UCSD-AML1 (cell line): ENCODE results near the gene COL11A2.

Experiments used
- DNase-seq: peaks from one replicate; lab custom pipeline; 2025; ENCODE audit not compliant: unreplicated experiment; lab: John Stamatoyannopoulos, UW

COL11A2 gene

DNA sequence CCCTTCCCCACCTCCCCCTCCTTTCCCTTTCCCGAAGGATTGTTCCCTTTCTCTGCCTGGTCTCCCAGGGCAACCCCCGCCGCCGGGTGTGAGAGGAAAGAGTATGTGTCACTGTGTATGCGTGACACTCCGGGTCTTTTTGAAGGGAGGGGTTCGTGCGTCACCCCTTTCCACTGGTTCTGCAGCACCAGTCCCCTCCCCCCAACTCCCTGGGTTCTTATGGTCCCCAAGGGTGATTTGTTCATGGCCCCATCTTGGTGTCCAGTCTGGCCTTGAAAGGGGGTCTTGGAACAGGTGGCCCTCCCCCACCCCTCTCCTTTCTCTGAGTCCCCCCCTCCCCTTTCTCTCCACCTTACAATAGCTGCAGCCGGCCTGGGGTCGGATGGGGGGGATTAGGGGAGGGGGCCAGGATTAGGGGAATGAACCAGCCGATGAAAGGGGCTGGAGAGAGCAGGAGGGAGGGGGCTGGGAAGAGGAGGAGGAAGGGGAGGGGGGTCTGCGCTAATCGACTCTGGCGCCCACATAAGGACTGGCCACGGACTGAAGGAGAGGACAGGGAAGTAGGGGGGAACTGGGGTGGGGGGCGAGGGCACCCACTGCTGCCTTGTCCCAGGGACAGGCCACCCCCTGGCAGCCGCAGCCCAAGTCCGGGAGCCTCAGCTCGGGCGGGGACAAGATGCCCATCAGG lies 14.7 kb upstream of the COL11A2 start:
- DNase-seq: no peak

DNA sequence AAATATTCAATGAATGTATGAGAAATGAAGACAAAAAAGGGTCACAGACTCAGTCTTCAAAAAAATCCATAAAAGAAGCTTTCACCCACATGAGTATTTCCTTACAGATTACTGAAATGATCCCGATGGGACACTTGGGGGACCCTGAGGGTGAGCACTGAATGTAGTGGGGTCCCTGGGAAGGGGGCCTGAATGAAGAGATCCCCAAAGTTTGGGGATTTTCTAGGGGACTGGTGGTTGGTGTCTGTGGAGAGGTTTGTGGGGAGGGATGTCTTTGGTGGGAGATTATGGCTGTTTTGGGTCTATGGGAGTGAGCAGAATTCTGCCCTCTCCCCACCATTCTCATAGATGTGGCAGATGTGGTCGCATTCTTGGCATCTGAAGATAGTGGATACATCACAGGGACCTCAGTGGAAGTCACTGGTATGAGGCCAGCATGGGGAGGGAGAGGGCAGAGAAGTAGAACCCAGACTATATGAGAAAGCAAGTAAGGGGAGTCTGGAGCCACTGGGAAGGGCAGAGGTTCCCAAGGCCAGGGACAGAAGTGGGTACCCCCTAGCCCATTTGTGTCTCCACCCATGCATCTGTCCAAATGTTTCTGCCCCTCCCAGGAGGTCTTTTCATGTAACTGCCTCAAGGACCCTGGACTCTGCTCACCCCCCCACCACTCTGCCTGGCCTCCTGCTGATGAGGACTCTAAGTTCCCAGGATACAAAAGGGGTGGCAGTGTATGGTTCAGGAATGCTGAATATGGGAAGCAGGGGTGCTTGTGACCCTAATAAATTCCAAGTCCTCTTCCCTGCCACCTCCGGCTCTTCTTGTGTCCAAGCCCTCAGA lies 14.0 kb upstream of the COL11A2 start:
- DNase-seq: no peak

DNA sequence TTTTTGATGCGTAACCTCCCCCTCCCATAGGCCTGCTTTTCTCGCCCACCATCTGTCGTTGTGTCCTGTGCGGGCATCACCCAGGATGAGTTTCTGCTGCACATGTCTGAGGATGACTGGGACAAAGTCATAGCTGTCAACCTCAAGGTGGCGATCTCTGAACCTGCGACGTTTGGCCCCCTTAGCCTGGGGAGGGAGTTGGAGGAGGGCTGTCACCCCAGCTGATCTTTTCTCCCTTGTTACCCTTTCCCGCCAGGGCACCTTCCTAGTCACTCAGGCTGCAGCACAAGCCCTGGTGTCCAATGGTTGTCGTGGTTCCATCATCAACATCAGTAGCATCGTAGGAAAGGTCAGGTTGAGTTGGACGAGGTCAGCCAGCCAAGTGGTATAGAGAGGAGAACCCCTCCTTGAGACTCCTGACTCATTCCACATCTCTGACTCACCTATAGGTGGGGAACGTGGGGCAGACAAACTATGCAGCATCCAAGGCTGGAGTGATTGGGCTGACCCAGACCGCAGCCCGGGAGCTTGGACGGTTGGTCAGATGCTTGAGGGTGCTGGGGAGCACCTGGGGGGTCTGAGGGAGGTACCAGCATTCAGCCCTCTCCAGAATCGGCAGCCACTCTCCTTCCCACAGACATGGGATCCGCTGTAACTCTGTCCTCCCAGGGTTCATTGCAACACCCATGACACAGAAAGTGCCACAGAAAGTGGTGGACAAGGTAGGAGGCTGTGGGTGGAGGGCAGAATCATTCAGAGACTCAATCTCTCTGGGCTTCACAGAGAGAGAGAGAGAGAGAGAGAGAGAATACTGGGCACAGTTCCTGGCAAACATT lies 13.1 kb upstream of the COL11A2 start:
- no peak for DNase-seq

DNA sequence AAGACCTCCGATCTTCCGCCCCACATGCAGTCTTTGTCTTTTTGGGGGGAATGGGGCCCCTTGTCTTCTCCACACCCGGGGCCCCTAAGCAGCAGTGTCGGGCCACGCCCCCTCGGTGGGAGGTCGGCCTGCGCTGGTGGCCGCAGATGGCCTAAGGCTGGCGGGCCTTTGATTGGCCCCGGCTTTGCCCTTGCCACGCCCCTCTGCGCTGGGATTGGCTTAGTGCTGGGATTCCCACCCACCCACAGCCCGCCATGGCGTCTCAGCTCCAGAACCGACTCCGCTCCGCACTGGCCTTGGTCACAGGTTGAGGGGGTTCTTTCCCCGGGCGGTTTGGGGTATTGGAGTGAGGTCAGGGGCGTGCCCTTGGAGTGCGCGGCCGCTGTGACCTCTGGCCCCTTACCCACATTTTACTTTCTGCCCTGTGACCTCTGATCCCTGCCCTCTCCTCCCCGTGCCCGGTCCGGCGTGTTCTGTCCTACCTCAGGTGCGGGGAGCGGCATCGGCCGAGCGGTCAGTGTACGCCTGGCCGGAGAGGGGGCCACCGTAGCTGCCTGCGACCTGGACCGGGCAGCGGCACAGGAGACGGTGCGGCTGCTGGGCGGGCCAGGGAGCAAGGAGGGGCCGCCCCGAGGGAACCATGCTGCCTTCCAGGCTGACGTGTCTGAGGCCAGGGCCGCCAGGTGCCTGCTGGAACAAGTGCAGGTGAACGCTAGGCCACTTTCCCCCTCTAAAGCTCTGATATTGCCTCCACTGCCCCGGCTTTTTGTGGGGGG lies 12.3 kb upstream of the COL11A2 start, which contains the start of gene HSD17B8:
TSS of gene HSD17B8 (plus strand) at position 241 of the 776 bp plus-strand sequence. CDS start at position 255, 14 bp downstream.
- DNase-seq: peak; percentile 80

DNA sequence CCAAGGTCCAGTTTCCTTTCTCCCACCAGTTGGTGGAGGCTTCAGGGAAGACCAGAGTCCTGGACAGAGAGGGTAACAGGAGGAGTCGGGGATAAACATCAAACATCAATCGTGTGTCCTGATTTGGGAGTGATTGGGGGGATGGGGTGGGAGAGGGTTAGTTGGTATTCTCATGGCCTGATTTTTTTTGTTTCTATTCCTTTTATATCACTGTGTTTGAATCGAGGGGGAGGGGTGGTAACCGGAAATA lies 11.8 kb upstream of the COL11A2 start:
- no peak for DNase-seq

DNA sequence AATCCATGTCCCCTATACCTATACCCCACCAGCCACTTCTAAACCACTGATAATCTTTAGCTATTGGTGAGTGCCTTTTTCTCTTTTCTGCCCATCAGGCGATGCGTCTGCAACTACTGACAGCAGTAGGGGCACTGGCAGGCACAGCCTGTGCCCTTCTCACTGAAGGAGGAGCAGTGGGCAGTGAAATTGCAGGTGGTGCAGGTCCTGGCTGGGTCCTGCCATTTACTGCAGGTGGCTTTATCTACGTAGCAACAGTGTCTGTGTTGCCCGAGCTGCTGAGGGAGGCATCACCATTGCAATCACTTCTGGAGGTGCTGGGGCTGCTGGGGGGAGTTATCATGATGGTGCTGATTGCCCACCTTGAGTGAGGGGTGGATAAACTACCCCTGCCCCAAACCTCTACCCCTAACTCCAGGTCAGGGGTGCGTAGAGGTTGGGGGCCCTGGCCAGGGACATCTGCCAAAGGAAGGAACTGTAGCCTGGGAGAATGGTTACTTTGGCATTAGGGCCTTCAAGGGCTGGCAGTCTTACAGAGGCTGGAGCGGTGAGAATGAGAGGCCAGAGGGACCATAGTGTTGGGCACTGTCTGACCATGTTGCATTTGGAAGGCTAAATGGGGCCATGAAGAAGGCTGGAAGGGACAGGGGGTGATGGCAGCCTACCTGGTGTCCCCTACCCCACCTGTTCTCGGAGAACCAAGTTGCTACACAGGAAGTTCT lies 11.3 kb upstream of the COL11A2 start:
- no peak for DNase-seq

DNA sequence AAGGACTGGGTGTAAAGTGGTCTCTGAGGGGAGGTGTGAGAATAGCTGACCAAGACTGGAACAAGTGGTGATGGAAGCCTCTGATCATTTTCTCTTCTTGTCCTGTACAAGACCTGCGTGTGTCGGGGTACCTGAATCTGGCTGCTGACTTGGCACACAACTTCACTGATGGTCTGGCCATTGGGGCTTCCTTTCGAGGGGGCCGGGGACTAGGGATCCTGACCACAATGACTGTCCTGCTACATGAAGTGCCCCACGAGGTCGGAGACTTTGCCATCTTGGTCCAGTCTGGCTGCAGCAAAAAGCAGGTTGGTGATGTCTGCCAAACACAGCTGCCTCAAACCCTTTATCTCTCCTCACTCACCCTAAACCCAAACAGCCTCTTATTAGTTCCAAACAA lies 10.5 kb upstream of the COL11A2 start:
- no peak for DNase-seq

DNA sequence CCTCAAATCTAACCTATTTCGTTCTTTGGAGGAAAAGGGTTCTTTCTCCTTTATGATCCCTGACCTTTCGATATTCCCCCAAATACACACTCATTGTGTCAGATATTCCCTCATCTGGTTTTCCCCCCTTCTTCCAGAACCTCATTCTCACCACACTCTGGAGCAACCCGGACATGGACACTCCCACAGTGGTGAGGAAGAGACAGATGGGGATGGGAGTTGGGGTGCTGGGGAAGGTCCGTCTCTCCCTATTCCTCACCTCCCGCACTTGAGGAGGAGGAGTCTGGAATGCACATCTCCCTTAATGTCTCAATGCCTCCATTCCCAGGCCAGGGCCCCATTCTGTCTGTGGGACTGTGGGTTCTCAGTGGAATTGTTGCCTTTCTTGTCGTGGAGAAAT lies 9.7 kb upstream of the COL11A2 start:
- DNase-seq: no peak

DNA sequence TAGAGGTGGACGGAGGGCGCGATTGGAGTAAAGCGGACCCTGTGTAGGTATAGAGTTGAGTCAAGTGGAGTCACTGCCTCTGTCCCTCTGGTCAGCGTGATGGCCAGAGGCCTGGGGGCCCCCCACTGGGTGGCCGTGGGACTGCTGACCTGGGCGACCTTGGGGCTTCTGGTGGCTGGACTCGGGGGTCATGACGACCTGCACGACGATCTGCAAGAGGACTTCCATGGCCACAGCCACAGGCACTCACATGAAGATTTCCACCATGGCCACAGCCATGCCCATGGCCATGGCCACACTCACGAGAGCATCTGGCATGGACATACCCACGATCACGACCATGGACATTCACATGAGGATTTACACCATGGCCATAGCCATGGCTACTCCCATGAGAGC lies 8.9 kb upstream of the COL11A2 start:
- no peak for DNase-seq

DNA sequence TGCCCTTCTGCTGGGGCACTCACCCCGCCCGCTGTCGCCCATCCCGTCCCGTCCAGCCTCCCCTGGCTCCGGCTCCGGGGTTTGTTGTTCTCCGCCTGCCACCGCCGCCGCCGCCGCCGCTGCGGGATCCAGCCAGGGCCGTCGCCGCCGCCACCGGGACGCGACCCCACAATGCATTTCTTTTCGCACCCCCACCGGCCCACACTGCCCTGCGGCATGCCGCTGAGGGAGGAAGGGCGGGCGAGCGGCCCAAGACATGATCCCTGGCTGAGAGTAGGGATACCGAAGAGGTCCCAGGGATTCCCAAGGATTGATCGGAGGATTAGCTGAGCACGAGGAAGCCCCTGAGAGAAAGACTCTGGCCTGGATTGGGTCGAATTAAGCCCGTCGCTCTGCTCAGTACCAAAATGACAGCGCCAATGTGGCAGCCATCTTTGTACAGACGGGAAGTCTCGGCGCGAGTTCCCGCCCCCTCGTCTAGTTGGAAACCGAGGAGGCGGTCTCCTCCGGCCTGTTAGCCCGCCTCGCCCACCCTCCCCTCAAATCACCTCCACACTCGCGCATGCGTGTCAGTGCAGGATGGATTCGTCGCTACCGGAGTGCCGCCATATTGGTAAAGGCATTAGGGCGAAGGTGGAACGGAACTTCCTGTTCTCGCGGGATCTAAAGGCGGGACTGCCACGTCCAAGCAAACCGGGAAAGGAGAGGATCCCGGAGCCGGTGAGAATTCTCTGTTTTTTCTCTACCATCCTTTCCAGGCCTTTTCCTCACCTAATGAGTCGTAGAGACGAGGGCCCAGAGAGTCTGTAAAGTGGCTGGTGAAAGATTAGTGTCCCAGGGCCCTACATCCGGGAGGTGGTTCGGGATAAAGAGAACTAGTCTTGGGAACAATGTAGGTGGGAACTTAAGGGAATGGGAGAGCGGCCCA lies 8.2 kb upstream of the COL11A2 start, which contains the start of the genes RXRB and SLC39A7:
TSS of gene RXRB (minus strand) at position 447 of the 928 bp plus-strand sequence. CDS start at position 258, 189 bp downstream.
TSS of gene SLC39A7 (plus strand) at position 649 of the 928 bp plus-strand sequence. CDS start 379 bp downstream, outside the sequence.
- peak; percentile 99 for DNase-seq

DNA sequence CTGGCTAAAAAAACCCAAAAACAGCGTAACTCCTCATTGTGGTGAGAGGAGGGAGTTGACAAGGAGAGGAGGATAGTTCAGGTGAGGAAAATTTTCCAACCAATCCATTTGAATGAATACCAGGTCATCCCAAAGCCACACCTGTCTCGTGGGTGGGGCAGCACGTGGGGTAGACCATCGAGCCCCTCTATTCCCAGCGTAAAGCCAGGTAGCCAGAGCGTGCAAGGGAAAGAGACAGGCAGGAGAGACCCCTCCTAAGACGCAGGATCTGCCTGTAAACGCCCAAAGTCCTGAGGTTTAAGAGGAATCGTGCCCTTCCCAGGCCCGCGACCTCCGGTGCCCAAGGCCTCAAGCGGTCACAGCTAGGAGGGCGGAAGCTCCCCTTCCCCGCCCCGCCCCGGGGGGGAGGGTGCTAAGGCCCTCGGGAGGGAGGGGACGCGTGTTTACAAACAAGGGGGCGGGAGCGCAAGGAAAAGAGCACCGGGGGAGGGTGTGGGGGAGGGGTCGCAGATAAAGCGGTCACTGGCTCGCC lies 7.5 kb upstream of the COL11A2 start:
- DNase-seq: peak; percentile 88

DNA sequence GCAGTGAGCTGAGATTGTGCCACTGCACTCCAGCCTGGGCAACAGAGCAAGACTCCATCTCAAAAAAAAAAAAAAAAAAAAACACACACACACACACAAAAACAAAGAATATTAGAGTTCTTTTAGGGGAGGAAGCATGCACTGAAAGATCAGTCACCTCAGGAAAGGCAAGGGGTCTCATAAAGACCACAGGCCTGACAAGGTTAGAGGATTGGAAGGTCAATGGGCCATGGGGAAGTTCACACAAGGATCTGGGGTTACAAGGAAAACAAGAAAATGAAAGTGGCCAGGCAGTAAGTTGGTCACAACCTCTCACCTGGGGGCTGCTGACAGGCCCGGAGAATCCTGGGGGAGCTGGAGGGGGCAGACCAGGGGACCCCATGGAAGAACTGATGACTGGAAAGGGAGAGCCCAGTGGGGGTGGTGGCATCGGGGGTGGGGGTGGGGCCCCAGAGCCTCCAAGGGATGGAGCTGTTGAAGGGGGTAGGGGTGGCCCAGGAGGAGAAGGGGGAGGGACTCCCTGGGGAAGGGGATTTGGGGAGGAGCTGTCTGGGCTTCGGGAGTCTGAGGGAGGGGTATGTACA lies 6.7 kb upstream of the COL11A2 start:
- no peak for DNase-seq

DNA sequence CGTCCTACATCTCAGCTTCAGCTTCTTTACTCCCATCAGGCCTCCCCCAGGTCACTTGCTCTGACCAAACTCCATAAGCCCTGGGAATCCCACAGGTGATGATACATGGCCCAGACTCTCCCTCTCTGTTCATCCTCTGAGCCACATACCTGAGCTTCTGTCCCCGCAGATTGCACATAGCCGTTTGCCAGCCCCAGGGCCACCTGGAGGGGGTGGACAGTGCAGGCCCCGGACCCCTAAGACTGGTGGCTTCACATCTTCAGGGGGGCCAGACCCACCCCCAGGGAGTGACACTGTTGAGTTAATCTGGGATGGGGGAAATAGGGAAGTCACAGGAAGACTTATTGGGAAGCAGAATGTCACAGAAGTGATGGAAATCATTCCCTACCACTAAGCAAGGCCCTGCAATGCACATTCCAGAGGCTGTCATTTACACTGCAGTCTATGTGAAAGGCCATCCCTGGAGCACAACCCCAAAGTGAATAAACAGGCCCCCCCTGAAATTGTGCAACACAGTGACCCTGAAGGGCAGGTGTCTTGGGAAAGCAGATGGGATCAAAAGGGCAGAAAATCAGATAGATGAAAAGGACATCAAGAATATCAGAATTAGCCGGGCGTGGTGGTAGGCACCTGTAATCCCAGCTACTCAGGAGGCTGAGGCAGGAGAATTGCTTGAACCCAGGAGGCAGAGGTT lies 6.0 kb upstream of the COL11A2 start:
- no peak for DNase-seq

DNA sequence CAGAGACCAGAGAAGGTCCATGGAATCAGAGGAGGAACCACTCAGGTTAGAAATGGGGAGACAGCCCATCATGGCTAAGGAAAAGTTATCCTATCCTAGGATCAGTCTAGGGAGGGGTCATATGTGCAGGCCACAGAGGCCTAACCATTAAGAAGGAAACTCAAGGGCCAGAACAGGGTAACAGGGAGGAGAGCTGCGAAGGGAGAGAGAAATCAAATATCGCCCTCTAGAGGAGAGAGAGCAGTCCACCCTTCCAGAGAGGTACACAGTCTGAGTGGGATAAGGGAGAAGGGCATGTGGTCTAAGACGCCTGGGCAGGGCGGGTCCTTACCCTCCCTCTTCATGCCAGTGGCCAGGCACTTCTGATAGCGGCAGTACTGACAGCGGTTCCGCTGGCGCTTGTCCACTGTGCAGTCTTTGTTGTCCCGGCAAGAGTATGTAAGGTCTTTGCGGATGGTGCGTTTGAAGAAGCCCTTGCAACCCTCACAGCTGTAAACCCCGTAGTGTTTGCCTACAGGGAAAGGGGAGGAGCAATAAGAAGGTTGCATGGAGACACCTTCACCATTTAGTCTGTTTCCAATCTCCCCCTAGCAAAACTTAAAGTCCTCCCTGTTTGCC lies 5.3 kb upstream of the COL11A2 start:
- peak; percentile 45 for DNase-seq

DNA sequence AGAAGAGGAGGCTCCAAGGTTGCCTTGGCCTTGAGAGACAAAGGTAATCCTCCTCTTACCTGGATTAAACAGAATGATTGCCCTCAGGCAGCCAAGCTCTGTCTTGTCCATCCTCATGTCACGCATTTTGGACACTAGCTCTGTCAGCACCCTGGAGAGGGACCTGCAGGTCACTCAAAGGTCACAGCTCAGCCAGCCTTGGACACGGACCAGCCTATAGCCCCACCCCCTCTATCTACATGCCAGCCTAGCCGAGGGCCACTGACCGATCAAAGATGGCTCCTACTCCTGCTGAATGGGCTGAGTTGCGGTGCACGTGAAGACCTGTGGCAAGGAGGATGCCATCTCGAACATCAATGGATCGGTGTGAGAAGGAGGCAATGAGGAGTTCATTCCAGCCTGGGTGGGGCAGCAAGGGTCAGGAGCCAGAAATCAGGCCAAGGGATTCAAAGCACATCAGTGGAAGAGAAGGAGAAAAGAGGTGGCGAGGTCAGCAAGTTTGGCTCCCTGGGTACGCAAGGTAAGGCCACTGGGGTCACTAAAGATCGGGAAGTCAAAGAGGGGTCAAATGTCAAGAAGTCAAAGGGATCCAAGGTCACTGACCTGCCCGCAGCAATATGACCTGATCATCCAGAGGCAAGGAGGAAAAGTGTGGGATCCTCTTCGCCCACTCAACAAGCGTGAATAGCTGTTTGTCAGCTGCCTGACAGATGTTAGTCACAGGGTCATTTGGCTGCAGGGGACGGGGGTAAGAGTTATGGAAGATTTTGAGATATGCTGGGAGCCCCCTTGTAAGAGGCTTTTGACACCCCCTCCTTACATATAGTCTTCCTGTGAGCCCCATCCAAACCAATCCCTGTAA lies 3.3 kb upstream of the COL11A2 start:
- DNase-seq: no peak

DNA sequence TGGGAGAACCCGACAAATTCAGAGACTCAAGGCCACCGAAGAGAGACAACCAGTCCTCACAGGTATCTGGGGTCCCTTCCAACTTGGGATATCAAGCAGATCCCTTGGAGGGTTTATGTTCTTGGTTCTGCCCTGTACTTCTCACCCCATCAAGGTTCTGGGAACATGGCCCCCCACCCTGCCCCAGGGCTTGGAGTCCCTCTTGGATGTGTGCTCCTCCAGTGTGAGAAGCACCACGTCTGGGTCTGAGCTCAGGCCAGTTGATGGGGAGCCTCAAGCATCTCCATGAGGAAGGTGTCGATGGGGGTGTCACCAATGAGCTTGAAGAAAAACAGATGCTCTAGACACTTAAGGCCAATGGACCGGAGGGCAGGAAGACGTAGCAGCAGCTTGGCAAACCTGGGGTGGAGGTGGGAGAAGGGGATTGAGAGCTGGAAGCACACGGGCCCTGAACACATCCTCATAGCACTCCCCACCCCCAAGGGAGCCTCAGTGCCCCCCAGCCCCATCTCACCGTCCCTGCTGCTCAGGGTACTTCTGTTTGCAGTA lies 2.2 kb upstream of the COL11A2 start:
- no peak for DNase-seq
